ENCODE results near the gene CD33.
A peak's percentile ranks its signal among the peaks of the same experiment; 100 is the strongest.

The CD33 gene

GRCh38 chr19:51194527-51195315 lies 30.2 kb upstream of the CD33 start:
- peak in 1 of 2 experiments; percentile 41 for DNase-seq (ENCODE audit: low read depth in 1 of 2, low spot score in 1 of 2)
- H3K27me3 ChIP-seq (ENCODE audit: insufficient read depth, poor library complexity, severe bottlenecking) = no peaks in the 10 kb centered on the region
- no peak overlapping the region for H3K4me3 ChIP-seq (replicated peaks; ENCODE audit: insufficient read depth, low read length)
- TF ChIP-seq SPI1 (IDR thresholded peaks at IDR 0.05; ENCODE audit: borderline replicate concordance, low read depth) (no peak), GABPA (IDR thresholded peaks at IDR 0.05; ENCODE audit: low read depth) (no peak), POLR2AphosphoS5 (IDR thresholded peaks at IDR 0.05; ENCODE audit: low read depth) (no peak), REST (IDR thresholded peaks at IDR 0.05; ENCODE audit: insufficient replicate concordance, low read depth) (no peak), CTCF (IDR thresholded peaks at IDR 0.05; ENCODE audit: insufficient read depth, low read length) (no peak)
- H3K27ac ChIP-seq (replicated peaks) = no peak overlapping the region

GRCh38 chr19:51195316-51195586 lies 29.6 kb upstream of the CD33 start:
- no peak overlapping the region for H3K4me3 ChIP-seq (replicated peaks; ENCODE audit: insufficient read depth, low read length)
- TF ChIP-seq CTCF (IDR thresholded peaks at IDR 0.05; ENCODE audit: insufficient read depth, low read length) (no peak), POLR2AphosphoS5 (IDR thresholded peaks at IDR 0.05; ENCODE audit: low read depth) (no peak), REST (IDR thresholded peaks at IDR 0.05; ENCODE audit: insufficient replicate concordance, low read depth) (no peak), GABPA (IDR thresholded peaks at IDR 0.05; ENCODE audit: low read depth) (no peak), SPI1 (IDR thresholded peaks at IDR 0.05; ENCODE audit: borderline replicate concordance, low read depth) (no peak)
- no peak for DNase-seq (ENCODE audit: low read depth in 1 of 2, low spot score in 1 of 2)
- no peak overlapping the region for H3K27ac ChIP-seq (replicated peaks)
- H3K27me3 ChIP-seq (ENCODE audit: insufficient read depth, poor library complexity, severe bottlenecking) = no peaks in the 10 kb centered on the region

GRCh38 chr19:51195616-51196015 lies 29.3 kb upstream of the CD33 start:
- H3K4me3 ChIP-seq (replicated peaks; ENCODE audit: insufficient read depth, low read length) = no peak overlapping the region
- TF ChIP-seq REST (IDR thresholded peaks at IDR 0.05; ENCODE audit: insufficient replicate concordance, low read depth) = no peak
- TF ChIP-seq CTCF (IDR thresholded peaks at IDR 0.05; ENCODE audit: insufficient read depth, low read length) = no peak
- TF ChIP-seq POLR2AphosphoS5 (IDR thresholded peaks at IDR 0.05; ENCODE audit: low read depth) = no peak
- TF ChIP-seq GABPA (IDR thresholded peaks at IDR 0.05; ENCODE audit: low read depth) = no peak
- H3K27ac ChIP-seq (replicated peaks) = no peak overlapping the region
- no peak for DNase-seq (ENCODE audit: low read depth in 1 of 2, low spot score in 1 of 2)
- no peaks in the 10 kb centered on the region for H3K27me3 ChIP-seq (ENCODE audit: insufficient read depth, poor library complexity, severe bottlenecking)

All from HL-60 (cell line).